ENCODE results near the gene TMEM178B. TPM values are rescaled to one million over a fixed set of nuclear protein-coding genes. Genes with fewer than 3 reads are reported as not detected.

Gene TMEM178B
- total RNA-seq, 1 donor from 2014 or later: 19.7 TPM

DNA sequence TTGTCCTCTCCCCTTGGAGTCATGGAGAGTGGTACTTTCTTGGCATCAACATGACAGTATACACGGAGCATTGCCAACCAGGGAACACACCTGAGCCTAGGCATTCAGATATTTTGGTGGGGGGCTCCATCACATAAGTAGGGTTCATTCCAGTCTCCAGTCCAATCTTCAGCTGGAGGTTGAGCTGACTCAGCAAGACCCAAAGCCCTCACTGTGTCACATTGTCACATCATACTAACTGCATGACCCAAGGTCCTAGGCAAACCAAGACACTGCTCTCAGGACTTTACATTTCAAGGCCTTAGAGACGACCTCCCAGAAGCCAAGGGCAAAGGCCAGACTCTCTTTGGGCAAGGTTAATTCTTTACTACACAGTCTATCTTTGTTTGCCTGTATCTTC is 190.1 kb downstream of the TMEM178B start:
- Mint-ChIP-seq H3K27me3 (ENCODE audit: low read depth) (no peaks in the 10 kb centered on the region), H3K4me3 (no peak overlapping the region), H3K27ac (ENCODE audit: unreplicated experiment) (no peak overlapping the region), H3K36me3 (ENCODE audit: low read depth) (peaks cover under 1% of the 10 kb centered on the region), H3K4me1 (peaks cover 31% of the 10 kb centered on the region), H3K9me3 (peaks cover 4% of the 10 kb centered on the region)
- TF ChIP-seq, protein P1, sequence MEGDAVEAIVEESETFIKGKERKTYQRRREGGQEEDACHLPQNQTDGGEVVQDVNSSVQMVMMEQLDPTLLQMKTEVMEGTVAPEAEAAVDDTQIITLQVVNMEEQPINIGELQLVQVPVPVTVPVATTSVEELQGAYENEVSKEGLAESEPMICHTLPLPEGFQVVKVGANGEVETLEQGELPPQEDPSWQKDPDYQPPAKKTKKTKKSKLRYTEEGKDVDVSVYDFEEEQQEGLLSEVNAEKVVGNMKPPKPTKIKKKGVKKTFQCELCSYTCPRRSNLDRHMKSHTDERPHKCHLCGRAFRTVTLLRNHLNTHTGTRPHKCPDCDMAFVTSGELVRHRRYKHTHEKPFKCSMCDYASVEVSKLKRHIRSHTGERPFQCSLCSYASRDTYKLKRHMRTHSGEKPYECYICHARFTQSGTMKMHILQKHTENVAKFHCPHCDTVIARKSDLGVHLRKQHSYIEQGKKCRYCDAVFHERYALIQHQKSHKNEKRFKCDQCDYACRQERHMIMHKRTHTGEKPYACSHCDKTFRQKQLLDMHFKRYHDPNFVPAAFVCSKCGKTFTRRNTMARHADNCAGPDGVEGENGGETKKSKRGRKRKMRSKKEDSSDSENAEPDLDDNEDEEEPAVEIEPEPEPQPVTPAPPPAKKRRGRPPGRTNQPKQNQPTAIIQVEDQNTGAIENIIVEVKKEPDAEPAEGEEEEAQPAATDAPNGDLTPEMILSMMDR (conservative IDR thresholded peaks at IDR 0.05): no peak
- DNase-seq (ENCODE audit: low read depth, low spot score): no peak

GRCh38 chr7:141264511-141264910 is 190.6 kb downstream of the TMEM178B start:
- Mint-ChIP-seq H3K4me1 (peaks cover 31% of the 10 kb centered on the region), H3K27ac (ENCODE audit: unreplicated experiment) (no peak overlapping the region), H3K9me3 (peaks cover 4% of the 10 kb centered on the region), H3K4me3 (no peak overlapping the region), H3K36me3 (ENCODE audit: low read depth) (no peaks in the 10 kb centered on the region), H3K27me3 (ENCODE audit: low read depth) (no peaks in the 10 kb centered on the region)
- DNase-seq (ENCODE audit: low read depth, low spot score): no peak
- TF ChIP-seq, protein P1 (conservative IDR thresholded peaks at IDR 0.05): no peak

DNA sequence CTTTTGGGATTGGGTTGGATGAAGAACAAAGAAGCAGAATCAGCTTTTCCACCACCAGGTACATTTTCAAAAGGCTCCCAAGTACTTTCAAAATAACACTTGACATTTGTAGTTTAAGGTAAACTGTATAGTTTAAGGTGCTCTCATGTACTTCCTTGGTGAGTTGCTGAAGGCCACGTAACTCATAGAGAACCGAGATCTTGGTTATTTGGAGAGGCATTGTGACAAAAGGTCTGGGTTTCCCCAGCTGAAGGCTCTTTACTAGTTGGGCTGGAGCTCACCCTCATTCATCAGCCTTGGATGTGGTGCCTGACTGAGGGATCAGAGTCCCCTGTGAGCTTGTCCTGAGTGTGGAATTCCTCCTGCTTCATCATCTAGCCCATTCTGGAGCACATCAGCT is 191.8 kb downstream of the TMEM178B start:
- TF ChIP-seq, protein P1 (conservative IDR thresholded peaks at IDR 0.05): no peak
- H3K4me3 Mint-ChIP-seq: no peak overlapping the region
- H3K36me3 Mint-ChIP-seq (ENCODE audit: low read depth): no peaks in the 10 kb centered on the region
- H3K9me3 Mint-ChIP-seq: no peaks in the 10 kb centered on the region
- H3K4me1 Mint-ChIP-seq: peaks cover 31% of the 10 kb centered on the region
- no peak overlapping the region for H3K27ac Mint-ChIP-seq (ENCODE audit: unreplicated experiment)
- no peaks in the 10 kb centered on the region for H3K27me3 Mint-ChIP-seq (ENCODE audit: low read depth)
- no peak for DNase-seq (ENCODE audit: low read depth, low spot score)

DNA sequence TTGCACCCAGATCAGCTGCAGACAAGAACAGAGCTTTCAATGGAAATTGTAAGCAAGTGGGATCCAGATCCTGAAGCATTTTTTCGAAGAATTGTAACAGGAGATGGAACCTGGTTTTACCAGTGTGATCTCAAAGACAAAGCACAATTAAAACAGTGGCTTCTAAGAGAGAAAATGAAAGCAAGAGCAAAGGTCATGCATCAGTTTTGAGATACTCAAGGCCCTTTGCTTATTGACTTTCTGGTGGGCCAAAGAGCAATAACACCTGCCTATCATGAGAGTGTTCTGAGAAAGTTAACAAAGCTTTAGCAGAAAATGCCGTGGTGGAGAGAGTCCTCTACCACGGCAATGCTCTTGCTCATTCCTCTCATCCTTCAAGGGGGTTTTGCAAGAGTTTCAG is 194.8 kb downstream of the TMEM178B start:
- Mint-ChIP-seq H3K36me3 (ENCODE audit: low read depth) (no peaks in the 10 kb centered on the region), H3K27ac (ENCODE audit: unreplicated experiment) (no peak overlapping the region), H3K27me3 (ENCODE audit: low read depth) (no peaks in the 10 kb centered on the region), H3K4me1 (peaks cover 9% of the 10 kb centered on the region), H3K4me3 (no peak overlapping the region), H3K9me3 (no peaks in the 10 kb centered on the region)
- TF ChIP-seq, protein P1 (conservative IDR thresholded peaks at IDR 0.05): no peak
- DNase-seq (ENCODE audit: low read depth, low spot score): no peak

DNA sequence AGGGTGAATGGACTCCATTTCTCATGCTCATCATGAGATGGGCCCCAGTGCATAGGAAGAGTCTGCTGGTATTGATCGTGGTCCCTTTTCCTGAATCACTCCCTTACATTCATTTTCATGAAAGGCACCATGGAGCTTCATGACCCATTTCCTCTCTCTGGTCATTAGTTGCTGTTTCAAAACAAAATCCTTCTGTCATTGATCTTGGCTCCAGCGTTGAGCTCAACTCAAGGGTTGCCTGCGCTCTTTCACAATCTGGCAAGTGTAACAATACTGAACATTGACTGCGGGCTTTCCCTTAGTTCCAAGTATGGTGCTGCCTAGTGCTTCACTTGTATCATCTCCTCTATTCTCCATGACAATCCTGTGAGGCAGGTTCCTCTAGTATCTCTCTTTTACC is 197.6 kb downstream of the TMEM178B start:
- DNase-seq (ENCODE audit: low read depth, low spot score): no peak
- Mint-ChIP-seq H3K36me3 (ENCODE audit: low read depth) (no peaks in the 10 kb centered on the region), H3K9me3 (no peaks in the 10 kb centered on the region), H3K27me3 (ENCODE audit: low read depth) (no peaks in the 10 kb centered on the region), H3K4me3 (no peak overlapping the region), H3K4me1 (no peaks in the 10 kb centered on the region), H3K27ac (ENCODE audit: unreplicated experiment) (no peak overlapping the region)
- TF ChIP-seq, protein P1 (conservative IDR thresholded peaks at IDR 0.05): no peak

- no peaks in the 10 kb centered on the region for H3K27me3 Mint-ChIP-seq (ENCODE audit: low read depth)
- no peaks in the 10 kb centered on the region for H3K36me3 Mint-ChIP-seq (ENCODE audit: low read depth)
- no peak overlapping the region for H3K4me3 Mint-ChIP-seq
- H3K9me3 Mint-ChIP-seq: no peaks in the 10 kb centered on the region
- TF ChIP-seq, protein P1 (conservative IDR thresholded peaks at IDR 0.05): no peak
- no peaks in the 10 kb centered on the region for H3K4me1 Mint-ChIP-seq
- no peak for DNase-seq (ENCODE audit: low read depth, low spot score)
- H3K27ac Mint-ChIP-seq (ENCODE audit: unreplicated experiment): no peak overlapping the region
Measured at GRCh38 chr7:141272417-141272816, 198.6 kb downstream of the TMEM178B start.
